Measurements from ENCODE around the gene SLC35B1.

The SLC35B1 gene

DNA sequence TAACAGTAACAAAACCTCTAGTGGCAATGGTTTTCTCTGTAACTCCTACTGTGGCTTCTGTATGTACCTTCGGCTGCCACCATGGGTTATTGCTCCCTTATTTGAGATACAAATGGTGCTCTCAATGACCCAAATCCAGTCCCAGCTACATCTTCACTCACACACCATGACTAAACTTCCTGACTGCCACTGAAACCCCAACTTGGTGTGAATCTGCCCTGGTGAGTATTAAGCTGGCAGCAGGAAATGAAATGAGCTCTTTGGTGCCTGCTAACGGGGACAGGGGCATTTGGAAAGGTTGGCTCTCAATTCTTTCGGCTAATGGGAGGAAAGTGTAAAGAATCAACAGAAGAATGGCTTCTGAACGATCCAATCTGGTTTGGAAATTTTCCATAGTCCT is 7.5 kb upstream of the SLC35B1 start:
- ATAC-seq (ENCODE audit: low read depth) (no peak), DNase-seq (ENCODE audit: low spot score) (no peak)
- H3K36me3 ChIP-seq (ENCODE audit: low read depth), result peaks cover 19% of the 10 kb centered on the region
- H3K27ac ChIP-seq (ENCODE audit: poor library complexity, severe bottlenecking), result no peak overlapping the region
- no peaks in the 10 kb centered on the region for H3K9me3 ChIP-seq (ENCODE audit: severe bottlenecking)
- TF ChIP-seq, protein P1, sequence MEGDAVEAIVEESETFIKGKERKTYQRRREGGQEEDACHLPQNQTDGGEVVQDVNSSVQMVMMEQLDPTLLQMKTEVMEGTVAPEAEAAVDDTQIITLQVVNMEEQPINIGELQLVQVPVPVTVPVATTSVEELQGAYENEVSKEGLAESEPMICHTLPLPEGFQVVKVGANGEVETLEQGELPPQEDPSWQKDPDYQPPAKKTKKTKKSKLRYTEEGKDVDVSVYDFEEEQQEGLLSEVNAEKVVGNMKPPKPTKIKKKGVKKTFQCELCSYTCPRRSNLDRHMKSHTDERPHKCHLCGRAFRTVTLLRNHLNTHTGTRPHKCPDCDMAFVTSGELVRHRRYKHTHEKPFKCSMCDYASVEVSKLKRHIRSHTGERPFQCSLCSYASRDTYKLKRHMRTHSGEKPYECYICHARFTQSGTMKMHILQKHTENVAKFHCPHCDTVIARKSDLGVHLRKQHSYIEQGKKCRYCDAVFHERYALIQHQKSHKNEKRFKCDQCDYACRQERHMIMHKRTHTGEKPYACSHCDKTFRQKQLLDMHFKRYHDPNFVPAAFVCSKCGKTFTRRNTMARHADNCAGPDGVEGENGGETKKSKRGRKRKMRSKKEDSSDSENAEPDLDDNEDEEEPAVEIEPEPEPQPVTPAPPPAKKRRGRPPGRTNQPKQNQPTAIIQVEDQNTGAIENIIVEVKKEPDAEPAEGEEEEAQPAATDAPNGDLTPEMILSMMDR (IDR thresholded peaks at IDR 0.05; ENCODE audit: poor library complexity, severe bottlenecking), result no peak
- no peaks in the 10 kb centered on the region for H3K4me1 ChIP-seq (ENCODE audit: insufficient read depth, poor library complexity, severe bottlenecking)
- no peaks in the 10 kb centered on the region for H3K27me3 ChIP-seq (ENCODE audit: insufficient read depth, poor library complexity, severe bottlenecking)
- H3K4me3 ChIP-seq (ENCODE audit: severe bottlenecking), result no peak overlapping the region

DNA sequence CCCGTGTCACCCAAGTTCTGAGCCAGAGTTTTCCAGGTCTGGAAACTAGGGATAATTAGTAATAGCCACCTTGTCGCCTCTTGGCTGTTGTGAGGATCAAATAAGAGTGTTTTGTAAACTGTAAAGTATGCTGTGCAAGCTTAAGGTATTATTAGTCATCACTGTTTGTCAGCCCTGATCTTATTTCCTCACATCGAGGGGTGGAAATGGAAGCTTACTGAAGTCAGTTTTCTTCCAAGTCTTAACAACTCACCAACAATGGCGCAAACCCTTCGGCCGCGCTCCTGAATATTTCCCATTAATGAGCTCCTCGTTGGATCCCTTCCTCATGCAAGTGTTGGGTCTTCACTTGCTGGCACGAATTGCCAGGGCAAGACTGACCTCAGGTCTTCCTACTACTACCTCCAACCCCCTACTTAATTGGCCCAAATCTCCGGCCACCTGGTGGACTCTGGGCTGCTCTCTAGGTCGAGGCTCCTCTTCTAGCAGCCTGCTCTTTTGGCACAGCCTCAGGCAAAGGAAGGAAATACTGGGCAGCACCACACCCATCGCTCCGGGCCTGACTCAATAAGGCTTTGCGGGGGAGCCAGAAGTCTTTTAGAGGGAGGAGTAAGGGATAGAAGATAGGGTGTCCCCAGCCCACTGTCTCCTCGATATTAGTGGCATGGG is 885 bp upstream of the SLC35B1 start:
- Histone ChIP-seq H3K4me1 (ENCODE audit: insufficient read depth, poor library complexity, severe bottlenecking) (peaks cover 12% of the 10 kb centered on the region), H3K36me3 (ENCODE audit: low read depth) (peaks cover 31% of the 10 kb centered on the region), H3K9me3 (ENCODE audit: severe bottlenecking) (no peaks in the 10 kb centered on the region), H3K27ac (ENCODE audit: poor library complexity, severe bottlenecking) (peak overlapping the region; percentile 58), H3K4me3 (ENCODE audit: severe bottlenecking) (peak overlapping the region; percentile 97), H3K27me3 (ENCODE audit: insufficient read depth, poor library complexity, severe bottlenecking) (no peaks in the 10 kb centered on the region)
- no peak for DNase-seq (ENCODE audit: low spot score)
- TF ChIP-seq, protein P1 (IDR thresholded peaks at IDR 0.05; ENCODE audit: poor library complexity, severe bottlenecking), result peak; percentile 82
- peak; percentile 14 for ATAC-seq (ENCODE audit: low read depth)

DNA sequence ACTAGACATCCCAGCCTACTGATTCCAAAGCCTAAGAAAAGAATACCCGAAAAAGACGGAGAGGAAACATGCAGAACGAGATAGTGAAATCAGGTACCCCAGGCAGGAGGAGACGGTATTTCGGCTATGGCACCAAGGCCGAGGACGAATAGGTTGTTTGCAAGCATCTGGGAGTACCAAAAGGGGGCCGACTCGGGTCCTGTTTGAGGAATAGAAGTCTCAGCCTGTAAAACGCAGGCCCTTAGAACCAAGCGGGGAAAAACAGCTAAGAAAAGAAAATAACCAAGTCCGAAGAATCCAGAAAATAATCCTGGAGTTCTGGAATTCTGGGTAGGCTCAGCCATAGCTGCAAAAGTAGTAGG is 537 bp downstream of the SLC35B1 start:
- ATAC-seq (ENCODE audit: low read depth), result no peak
- no peak for DNase-seq (ENCODE audit: low spot score)

DNA sequence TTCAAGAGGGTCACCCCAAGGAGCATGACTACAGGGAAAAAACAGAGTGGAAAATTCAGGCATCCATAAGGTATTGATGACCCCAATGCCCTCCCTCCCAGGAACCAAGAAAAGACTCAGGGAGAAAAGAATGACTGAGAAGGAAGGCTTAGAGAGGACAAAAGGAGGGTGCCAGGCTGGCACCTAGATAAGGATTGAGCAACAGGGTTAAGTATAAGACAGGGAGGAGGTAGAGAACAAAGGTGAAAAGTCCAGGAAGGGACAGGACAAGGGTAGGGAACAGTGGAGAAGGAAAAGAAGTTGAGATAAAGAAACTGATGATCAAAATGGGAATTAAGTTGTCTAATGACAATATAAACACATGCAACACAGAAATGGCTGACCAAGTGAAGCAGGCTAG is 2.5 kb downstream of the SLC35B1 start:
- H3K9me3 ChIP-seq (ENCODE audit: severe bottlenecking), result no peaks in the 10 kb centered on the region
- no peak for ATAC-seq (ENCODE audit: low read depth)
- DNase-seq (ENCODE audit: low spot score), result no peak
- no peaks in the 10 kb centered on the region for H3K27me3 ChIP-seq (ENCODE audit: insufficient read depth, poor library complexity, severe bottlenecking)
- no peak overlapping the region for H3K4me3 ChIP-seq (ENCODE audit: severe bottlenecking)
- peaks cover 12% of the 10 kb centered on the region for H3K4me1 ChIP-seq (ENCODE audit: insufficient read depth, poor library complexity, severe bottlenecking)
- H3K36me3 ChIP-seq (ENCODE audit: low read depth), result peaks cover 65% of the 10 kb centered on the region
- no peak overlapping the region for H3K27ac ChIP-seq (ENCODE audit: poor library complexity, severe bottlenecking)
- TF ChIP-seq, protein P1 (IDR thresholded peaks at IDR 0.05; ENCODE audit: poor library complexity, severe bottlenecking), result no peak

More for the DNA sequence above, 537 bp downstream of the SLC35B1 start:
- Histone ChIP-seq H3K4me3 (ENCODE audit: severe bottlenecking) (peak overlapping the region; percentile 97), H3K27me3 (ENCODE audit: insufficient read depth, poor library complexity, severe bottlenecking) (no peaks in the 10 kb centered on the region), H3K9me3 (ENCODE audit: severe bottlenecking) (no peaks in the 10 kb centered on the region), H3K36me3 (ENCODE audit: low read depth) (peaks cover 45% of the 10 kb centered on the region), H3K27ac (ENCODE audit: poor library complexity, severe bottlenecking) (peak overlapping the region; percentile 58), H3K4me1 (ENCODE audit: insufficient read depth, poor library complexity, severe bottlenecking) (peaks cover 12% of the 10 kb centered on the region)
- TF ChIP-seq, protein P1 (IDR thresholded peaks at IDR 0.05; ENCODE audit: poor library complexity, severe bottlenecking), result no peak

DNA sequence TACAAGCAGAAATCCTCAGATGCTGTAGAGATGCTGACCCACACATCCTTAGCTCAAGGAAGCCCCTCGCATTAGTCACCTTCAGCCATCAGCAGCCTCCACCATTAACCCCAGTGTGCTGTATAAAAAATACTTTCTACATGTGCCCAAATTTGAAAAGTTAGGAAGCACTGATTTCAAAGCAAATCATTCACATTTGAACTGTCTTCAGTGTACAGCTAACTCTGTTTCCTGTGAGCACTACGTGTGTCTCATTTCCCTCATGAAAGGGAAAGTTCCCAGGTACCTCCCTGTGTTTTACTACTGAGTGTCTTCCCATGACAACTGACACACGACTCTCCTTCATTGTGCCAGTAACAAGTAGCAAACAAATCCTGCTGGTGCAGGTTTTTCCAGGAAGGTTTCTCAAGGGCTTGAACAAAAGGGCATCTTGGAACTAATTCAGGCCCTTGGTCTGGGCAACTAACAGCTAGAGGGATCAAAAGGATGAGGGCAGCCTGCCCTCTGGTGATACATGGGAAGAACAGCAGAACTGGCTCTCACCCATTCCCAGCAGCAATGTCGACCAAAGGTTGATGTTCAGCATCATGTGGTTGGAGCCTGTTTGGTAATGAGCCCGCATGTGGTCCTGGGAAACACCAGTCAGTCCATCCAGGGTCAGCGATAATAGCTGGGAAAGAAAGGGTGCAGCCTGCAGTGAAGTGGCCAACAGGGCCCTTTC is 4.0 kb downstream of the SLC35B1 start:
- Histone ChIP-seq H3K9me3 (ENCODE audit: severe bottlenecking) (no peaks in the 10 kb centered on the region), H3K4me1 (ENCODE audit: insufficient read depth, poor library complexity, severe bottlenecking) (peaks cover 8% of the 10 kb centered on the region), H3K27ac (ENCODE audit: poor library complexity, severe bottlenecking) (no peak overlapping the region), H3K4me3 (ENCODE audit: severe bottlenecking) (no peak overlapping the region), H3K36me3 (ENCODE audit: low read depth) (peaks cover 65% of the 10 kb centered on the region), H3K27me3 (ENCODE audit: insufficient read depth, poor library complexity, severe bottlenecking) (no peaks in the 10 kb centered on the region)
- no peak for ATAC-seq (ENCODE audit: low read depth)
- DNase-seq (ENCODE audit: low spot score), result no peak
- TF ChIP-seq, protein P1 (IDR thresholded peaks at IDR 0.05; ENCODE audit: poor library complexity, severe bottlenecking), result peak; percentile 47

Measured in RWPE2 (cell line).